Gastroesophageal sphincter (tissue), 4 donors: ENCODE measurements around the gene TMEM218. TPM values are rescaled to one million over a fixed set of nuclear protein-coding genes. Genes with fewer than 3 reads are reported as not detected.

Source experiments
- ATAC-seq: fragments of 150-250 bp; one replicate; pipeline ENCODE4 v1.9.1; 2016; ENCODE audit warnings: mild to moderate bottlenecking, moderate library complexity
- H3K27ac ChIP-seq, 4 donors: fragments of 200-600 bp; sonication (generic) in 3 of 4; 1 replicate in 3 of 4; 2 replicates in 1 of 4; pipeline ENCODE4 v1.5.1; 2016 to 2019
- H3K27me3 ChIP-seq: fragments of 200-600 bp; sonication (generic); one replicate; pipeline ENCODE4 v1.5.1; 2019
- H3K36me3 ChIP-seq, 2 donors: fragments of 200-600 bp; sonication (generic); one replicate each; pipeline ENCODE4 v1.5.1; 2019; ENCODE audit warnings: control low read depth in 1 of 2
- H3K4me1 ChIP-seq, 3 donors: fragments of 200-600 bp; sonication (generic); 1 replicate in 2 of 3; 2 replicates in 1 of 3; pipeline ENCODE4 v1.5.1; 2016 to 2019; ENCODE audit warnings: control low read depth in 2 of 3
- H3K4me3 ChIP-seq, 2 donors: fragments of 200-600 bp; sonication (generic); one replicate each; pipeline ENCODE4 v1.5.1; 2019; ENCODE audit warnings: mild to moderate bottlenecking in 1 of 2, moderate library complexity in 1 of 2
- H3K9me3 ChIP-seq, 3 donors: fragments of 200-600 bp; sonication (generic); one replicate each; pipeline ENCODE4 v1.5.1; 2017 to 2019; ENCODE audit warnings: control low read depth in 2 of 3
- EP300 ChIP-seq: sonication (generic); formaldehyde crosslinking; IDR thresholded peaks from one replicate; pipeline ENCODE4 v1.6.1; 2017; ENCODE audit warnings: antibody characterized with exemption, mild to moderate bottlenecking
- POLR2A ChIP-seq, 2 donors: fragments of 450-650 bp; IDR thresholded peaks; one replicate each; pipeline ENCODE4 v1.6.1; 2017; ENCODE audit warnings: antibody characterized with exemption in 2 of 2, mild to moderate bottlenecking in 2 of 2, moderate library complexity in 1 of 2
- POLR2AphosphoS5 ChIP-seq: sonication (generic); formaldehyde crosslinking; IDR thresholded peaks from one replicate; pipeline ENCODE4 v1.6.1; 2017; ENCODE audit warnings: antibody characterized with exemption
- WGBS, 2 donors: methylation state at CpG; one replicate each; pipeline ENCODE4 v1.1.5; 2018; ENCODE audit warnings: low coverage in 1 of 2; 5-methylcytosine and 5-hydroxymethylcytosine counted together
- total RNA-seq, 4 donors: library from RNA; depleted of rRNA; stranded (reverse); fragments of >200 nt; gene quantifications; one replicate each; pipeline ENCODE4 v1.1.0, GENCODE V29; 2016
- TF ChIP-seq, protein P1 (sequence below), 4 experiments: fragments of 200-600 bp in 2 of 4; fragments of 450-650 bp in 2 of 4; sonication (generic) in 1 of 4; IDR thresholded peaks; one replicate each; pipeline ENCODE4 v1.5.1; 2017 to 2019; ENCODE audit warnings: antibody characterized with exemption in 4 of 4, mild to moderate bottlenecking in 2 of 4, moderate library complexity in 2 of 4

The TMEM218 gene
- total RNA-seq, 4 donors from 2014 or later = 14.7 to 20.0 (median 17.3) TPM

DNA sequence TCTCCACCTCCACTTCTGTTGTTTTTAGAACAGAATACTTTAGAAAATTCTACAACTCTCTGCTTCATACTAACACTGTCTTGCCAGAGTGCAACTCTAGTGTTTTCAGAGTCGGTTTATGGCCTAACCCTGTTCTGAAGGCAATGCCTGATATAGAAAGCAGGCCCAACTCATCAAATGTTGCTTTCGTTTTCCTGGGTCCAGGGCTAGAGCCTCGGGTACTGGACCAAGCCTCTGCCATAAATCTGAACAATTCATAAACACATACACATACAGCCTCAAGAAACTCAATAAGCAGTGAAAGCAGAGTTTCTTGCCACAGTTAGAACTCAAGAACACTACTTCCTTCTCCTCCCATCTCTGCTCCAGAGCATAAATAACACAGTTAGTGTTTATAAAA is 9.8 kb downstream of the TMEM218 start:
- TF ChIP-seq EP300 (no peak), POLR2A (IDR thresholded peaks at IDR 0.05) (no peak), POLR2AphosphoS5 (no peak)
- TF ChIP-seq, protein P1, sequence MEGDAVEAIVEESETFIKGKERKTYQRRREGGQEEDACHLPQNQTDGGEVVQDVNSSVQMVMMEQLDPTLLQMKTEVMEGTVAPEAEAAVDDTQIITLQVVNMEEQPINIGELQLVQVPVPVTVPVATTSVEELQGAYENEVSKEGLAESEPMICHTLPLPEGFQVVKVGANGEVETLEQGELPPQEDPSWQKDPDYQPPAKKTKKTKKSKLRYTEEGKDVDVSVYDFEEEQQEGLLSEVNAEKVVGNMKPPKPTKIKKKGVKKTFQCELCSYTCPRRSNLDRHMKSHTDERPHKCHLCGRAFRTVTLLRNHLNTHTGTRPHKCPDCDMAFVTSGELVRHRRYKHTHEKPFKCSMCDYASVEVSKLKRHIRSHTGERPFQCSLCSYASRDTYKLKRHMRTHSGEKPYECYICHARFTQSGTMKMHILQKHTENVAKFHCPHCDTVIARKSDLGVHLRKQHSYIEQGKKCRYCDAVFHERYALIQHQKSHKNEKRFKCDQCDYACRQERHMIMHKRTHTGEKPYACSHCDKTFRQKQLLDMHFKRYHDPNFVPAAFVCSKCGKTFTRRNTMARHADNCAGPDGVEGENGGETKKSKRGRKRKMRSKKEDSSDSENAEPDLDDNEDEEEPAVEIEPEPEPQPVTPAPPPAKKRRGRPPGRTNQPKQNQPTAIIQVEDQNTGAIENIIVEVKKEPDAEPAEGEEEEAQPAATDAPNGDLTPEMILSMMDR (IDR thresholded peaks at IDR 0.05) = no peak

DNA sequence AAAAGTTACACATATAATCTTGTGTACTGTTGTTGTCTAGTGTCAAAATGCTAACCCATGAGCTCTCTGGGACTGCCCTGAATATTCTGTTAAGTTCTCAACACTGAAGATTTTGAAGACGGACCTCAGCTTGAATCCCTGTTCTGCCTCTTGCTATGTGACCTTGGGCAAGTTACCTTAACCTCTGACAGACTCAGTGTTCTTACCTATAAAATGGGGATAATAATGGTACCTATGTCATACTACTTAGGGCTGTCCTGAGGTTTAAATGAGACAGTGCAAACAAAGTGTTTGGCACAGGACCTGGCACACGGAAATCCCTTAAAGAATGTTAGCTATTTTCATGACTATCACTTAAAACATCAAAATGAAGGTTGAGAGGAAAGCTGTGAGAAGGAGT is 11.3 kb downstream of the TMEM218 start:
- 93% methylated on average over 2 of the region's 2 CpGs; no CpG with 5 or more reads in 1 of the 2 donors for WGBS, 2 donors
- Histone ChIP-seq H3K9me3 (no peaks in the 10 kb centered on the region), H3K27me3 (no peaks in the 10 kb centered on the region), H3K27ac (no peak overlapping the region), H3K4me1 (no peaks in the 10 kb centered on the region), H3K4me3 (no peak overlapping the region), H3K36me3 (peaks cover 0 to 78% of the 10 kb centered on the region in 2 donors)
- no peak for ATAC-seq
- TF ChIP-seq POLR2A (IDR thresholded peaks at IDR 0.05) (no peak), POLR2AphosphoS5 (no peak), EP300 (no peak)
- TF ChIP-seq, protein P1 (IDR thresholded peaks at IDR 0.05) = no peak

More for the DNA sequence above, 9.8 kb downstream of the TMEM218 start:
- no peaks in the 10 kb centered on the region for H3K27me3 ChIP-seq
- no peaks in the 10 kb centered on the region for H3K9me3 ChIP-seq
- peaks cover 0 to 64% of the 10 kb centered on the region in 2 donors for H3K36me3 ChIP-seq
- no peak overlapping the region for H3K27ac ChIP-seq
- H3K4me3 ChIP-seq = no peak overlapping the region
- 66 to 71% methylated on average over 1 to 3 of the region's 3 CpGs for WGBS, 2 donors
- no peak for ATAC-seq
- no peaks in the 10 kb centered on the region for H3K4me1 ChIP-seq

DNA sequence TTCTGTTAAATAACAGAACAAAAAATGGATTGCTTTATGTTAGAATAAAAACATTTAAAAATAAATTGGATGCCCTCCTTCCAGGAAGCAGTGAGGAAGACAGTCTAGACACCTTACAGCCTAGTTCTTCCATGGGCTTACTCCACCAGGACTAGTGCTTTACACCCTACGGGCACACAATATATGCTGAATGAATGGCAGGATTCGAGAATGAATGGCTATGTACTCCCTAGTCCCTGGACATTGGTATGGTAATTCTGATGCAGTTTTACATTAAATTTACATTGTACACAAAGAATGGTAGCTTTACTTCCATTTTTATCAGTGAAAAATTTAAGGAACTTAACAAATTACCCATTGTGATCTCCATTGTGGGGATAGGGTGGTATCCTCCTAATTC is 16.7 kb downstream of the TMEM218 start:
- H3K4me3 ChIP-seq = no peak overlapping the region
- TF ChIP-seq, protein P1 (IDR thresholded peaks at IDR 0.05) = no peak
- TF ChIP-seq EP300 (no peak), POLR2AphosphoS5 (no peak), POLR2A (IDR thresholded peaks at IDR 0.05) (no peak)
- no peak overlapping the region for H3K27ac ChIP-seq
- H3K36me3 ChIP-seq = peaks cover 0 to 64% of the 10 kb centered on the region in 2 donors
- ATAC-seq = no peak
- peaks cover 0 to 6% (median 0%) of the 10 kb centered on the region in 3 donors for H3K4me1 ChIP-seq
- H3K9me3 ChIP-seq = no peaks in the 10 kb centered on the region
- no peaks in the 10 kb centered on the region for H3K27me3 ChIP-seq
- 89 to 90% methylated on average over 2 of the region's 2 CpGs for WGBS, 2 donors

DNA sequence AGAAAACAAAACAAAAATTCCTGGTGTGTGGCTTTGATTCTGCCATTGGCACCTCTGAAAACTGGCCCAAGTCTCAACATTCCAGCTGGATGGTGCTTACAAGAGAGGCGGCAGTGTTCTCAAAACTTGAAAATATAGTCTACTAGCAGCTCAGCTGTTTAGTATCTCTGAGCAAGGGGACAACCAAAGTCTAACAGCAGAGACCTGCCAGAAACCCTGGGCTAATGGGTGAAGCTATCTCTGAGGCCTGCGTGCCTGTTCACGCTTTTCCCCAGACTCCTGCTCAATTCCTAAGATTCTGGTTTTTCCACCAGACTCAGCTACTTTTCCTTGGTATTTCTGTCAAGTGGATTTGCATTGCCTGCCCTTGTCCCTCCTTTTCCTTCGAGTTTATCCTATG is 17.9 kb downstream of the TMEM218 start:
- no peak for ATAC-seq

DNA sequence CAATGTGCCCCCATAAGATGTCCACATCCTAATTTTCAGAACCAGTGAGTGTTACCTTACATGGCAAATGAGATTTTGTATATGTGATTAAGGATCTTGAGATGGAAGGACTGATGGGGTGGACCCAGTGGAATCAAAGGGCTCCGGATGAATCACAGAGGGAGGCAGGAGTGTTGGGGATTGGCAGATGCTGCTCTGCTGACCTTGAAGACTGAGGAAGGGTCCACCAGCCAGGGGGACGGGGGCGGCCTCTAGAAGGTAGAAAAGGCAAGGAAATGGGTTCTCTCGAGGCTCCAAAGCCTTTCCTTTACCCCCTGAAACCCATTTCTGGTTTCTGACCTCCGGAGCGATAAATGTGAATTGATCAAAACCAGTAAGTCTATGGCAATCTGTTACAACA is 18.8 kb downstream of the TMEM218 start:
- no peak overlapping the region for H3K27ac ChIP-seq
- H3K4me3 ChIP-seq = no peak overlapping the region
- 91 to 100% methylated on average over 4 to 6 of the region's 6 CpGs for WGBS, 2 donors
- ATAC-seq = no peak
- peaks cover 0 to 6% (median 0%) of the 10 kb centered on the region in 3 donors for H3K4me1 ChIP-seq
- no peaks in the 10 kb centered on the region for H3K27me3 ChIP-seq
- H3K9me3 ChIP-seq = no peaks in the 10 kb centered on the region
- peaks cover 0 to 44% of the 10 kb centered on the region in 2 donors for H3K36me3 ChIP-seq
- TF ChIP-seq, protein P1 (IDR thresholded peaks at IDR 0.05) = no peak
- TF ChIP-seq EP300 (no peak), POLR2AphosphoS5 (no peak), POLR2A (IDR thresholded peaks at IDR 0.05) (no peak)

More for the DNA sequence above, 17.9 kb downstream of the TMEM218 start:
- H3K4me3 ChIP-seq = no peak overlapping the region
- H3K27ac ChIP-seq = no peak overlapping the region
- H3K27me3 ChIP-seq = no peaks in the 10 kb centered on the region
- 65 to 89% methylated on average over 4 of the region's 4 CpGs for WGBS, 2 donors
- TF ChIP-seq, protein P1 (IDR thresholded peaks at IDR 0.05) = no peak
- TF ChIP-seq POLR2AphosphoS5 = no peak
- no peak for TF ChIP-seq POLR2A (IDR thresholded peaks at IDR 0.05)
- TF ChIP-seq EP300 = no peak
- no peaks in the 10 kb centered on the region for H3K9me3 ChIP-seq
- H3K36me3 ChIP-seq = peaks cover 0 to 52% of the 10 kb centered on the region in 2 donors
- H3K4me1 ChIP-seq = peaks cover 0 to 6% (median 0%) of the 10 kb centered on the region in 3 donors
